Measurements from ENCODE around the gene SEC22A. TPM values are rescaled to one million over a fixed set of nuclear protein-coding genes. Genes with fewer than 3 reads are reported as not detected.
A peak's percentile ranks its signal among the peaks of the same experiment; 100 is the strongest.

Gene SEC22A
- total and polyA plus RNA-seq, 2 of the 13 experiments (the other 11 are each of a cell fraction or from before 2014, with no cell fraction given): 14.1 to 17.3 TPM

DNA sequence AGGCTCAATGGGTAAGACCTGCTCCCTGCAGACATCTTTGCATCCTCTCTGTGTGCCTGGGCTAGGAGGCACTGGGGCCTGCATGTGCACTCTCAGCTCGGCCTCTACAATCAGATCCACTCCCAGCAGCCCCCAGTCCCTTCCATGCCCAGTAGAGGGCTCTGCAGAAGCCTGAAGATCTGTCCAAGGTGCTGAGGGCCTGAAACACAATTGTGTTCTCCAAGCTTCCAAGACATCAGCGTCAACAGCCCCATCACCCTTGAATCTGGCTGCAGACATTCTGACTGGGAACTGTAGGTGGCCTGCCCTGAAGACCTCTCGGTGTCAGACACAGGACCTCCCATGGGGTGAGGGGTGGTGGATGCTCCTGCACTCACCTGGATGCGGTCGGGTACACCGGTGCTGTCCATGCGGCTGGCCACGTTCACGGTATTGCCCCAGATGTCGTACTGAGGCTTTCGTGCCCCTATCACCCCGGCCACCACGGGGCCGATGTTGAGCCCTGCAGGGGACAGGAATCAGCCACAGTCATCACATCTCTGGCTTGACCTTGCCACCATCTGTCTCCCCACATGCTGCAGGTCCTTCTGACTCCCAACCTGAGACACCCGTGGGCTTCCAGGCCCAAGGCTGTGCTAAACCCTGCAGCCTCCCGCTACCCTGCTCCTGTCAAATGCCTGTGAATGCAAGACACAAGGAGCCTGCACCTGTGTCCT is 84.7 kb downstream of the SEC22A start (continued):
- TF ChIP-seq, protein P1, sequence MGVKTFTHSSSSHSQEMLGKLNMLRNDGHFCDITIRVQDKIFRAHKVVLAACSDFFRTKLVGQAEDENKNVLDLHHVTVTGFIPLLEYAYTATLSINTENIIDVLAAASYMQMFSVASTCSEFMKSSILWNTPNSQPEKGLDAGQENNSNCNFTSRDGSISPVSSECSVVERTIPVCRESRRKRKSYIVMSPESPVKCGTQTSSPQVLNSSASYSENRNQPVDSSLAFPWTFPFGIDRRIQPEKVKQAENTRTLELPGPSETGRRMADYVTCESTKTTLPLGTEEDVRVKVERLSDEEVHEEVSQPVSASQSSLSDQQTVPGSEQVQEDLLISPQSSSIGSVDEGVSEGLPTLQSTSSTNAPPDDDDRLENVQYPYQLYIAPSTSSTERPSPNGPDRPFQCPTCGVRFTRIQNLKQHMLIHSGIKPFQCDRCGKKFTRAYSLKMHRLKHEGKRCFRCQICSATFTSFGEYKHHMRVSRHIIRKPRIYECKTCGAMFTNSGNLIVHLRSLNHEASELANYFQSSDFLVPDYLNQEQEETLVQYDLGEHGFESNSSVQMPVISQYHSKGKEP (CRISPR knock-in tag; IDR thresholded peaks at IDR 0.05): peak; percentile 97; the same call in 1 of the 2 replicates
- TF ChIP-seq MAZ (IDR thresholded peaks at IDR 0.05; ENCODE audit: borderline replicate concordance, low read depth, low read length) (0 out of 2 replicates have a peak, but pooled peaks have one; percentile 46), MAZ (CRISPR knock-in tag; IDR thresholded peaks at IDR 0.05; ENCODE audit: low read depth) (no peak), CENPX (CRISPR knock-in tag; IDR thresholded peaks at IDR 0.05) (no peak), YEATS2 (CRISPR knock-in tag; IDR thresholded peaks at IDR 0.05; ENCODE audit: borderline replicate concordance) (peak; percentile 75; the same call in 1 of the 2 replicates), ZMYM4 (CRISPR knock-in tag; IDR thresholded peaks at IDR 0.05) (peak; percentile 56; the same call in 1 of the 2 replicates), ATAD3A (CRISPR knock-in tag; IDR thresholded peaks at IDR 0.05) (peak; percentile 36; the same call in 1 of the 2 replicates), ZNF335 (CRISPR knock-in tag; IDR thresholded peaks at IDR 0.05) (peak; percentile 89), SIX1 (CRISPR knock-in tag; IDR thresholded peaks at IDR 0.05; ENCODE audit: borderline replicate concordance) (peak; percentile 68; the same call in 1 of the 2 replicates), ATF7-NPFF (CRISPR knock-in tag; IDR thresholded peaks at IDR 0.05; ENCODE audit: low read depth) (peak; percentile 68; the same call in 1 of the 2 replicates), GATAD2A (CRISPR knock-in tag; IDR thresholded peaks at IDR 0.05) (peak; percentile 51; the same call in 1 of the 2 replicates), ZNF256 (CRISPR knock-in tag; conservative IDR thresholded peaks at IDR 0.05) (peak; percentile 96; the same call in 1 of the 2 replicates), ELF4 (CRISPR knock-in tag; IDR thresholded peaks at IDR 0.05; ENCODE audit: borderline replicate concordance) (no peak), MIER3 (CRISPR knock-in tag; IDR thresholded peaks at IDR 0.05; ENCODE audit: borderline replicate concordance) (peak; percentile 35; the same call in 1 of the 2 replicates), RFXANK (CRISPR knock-in tag; IDR thresholded peaks at IDR 0.05) (peak; percentile 83; the same call in 1 of the 2 replicates), ZIK1 (CRISPR knock-in tag; IDR thresholded peaks at IDR 0.05; ENCODE audit: borderline replicate concordance, low read depth) (peak; percentile 62; the same call in 1 of the 2 replicates), ZNF468 (CRISPR knock-in tag; IDR thresholded peaks at IDR 0.05) (no peak)
- TF ChIP-seq, protein P2, sequence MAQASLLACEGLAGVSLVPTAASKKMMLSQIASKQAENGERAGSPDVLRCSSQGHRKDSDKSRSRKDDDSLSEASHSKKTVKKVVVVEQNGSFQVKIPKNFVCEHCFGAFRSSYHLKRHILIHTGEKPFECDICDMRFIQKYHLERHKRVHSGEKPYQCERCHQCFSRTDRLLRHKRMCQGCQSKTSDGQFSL (CRISPR knock-in tag; IDR thresholded peaks at IDR 0.05): 0 out of 2 replicates have a peak, but pooled peaks have one; percentile 28
- TF ChIP-seq, protein P3, sequence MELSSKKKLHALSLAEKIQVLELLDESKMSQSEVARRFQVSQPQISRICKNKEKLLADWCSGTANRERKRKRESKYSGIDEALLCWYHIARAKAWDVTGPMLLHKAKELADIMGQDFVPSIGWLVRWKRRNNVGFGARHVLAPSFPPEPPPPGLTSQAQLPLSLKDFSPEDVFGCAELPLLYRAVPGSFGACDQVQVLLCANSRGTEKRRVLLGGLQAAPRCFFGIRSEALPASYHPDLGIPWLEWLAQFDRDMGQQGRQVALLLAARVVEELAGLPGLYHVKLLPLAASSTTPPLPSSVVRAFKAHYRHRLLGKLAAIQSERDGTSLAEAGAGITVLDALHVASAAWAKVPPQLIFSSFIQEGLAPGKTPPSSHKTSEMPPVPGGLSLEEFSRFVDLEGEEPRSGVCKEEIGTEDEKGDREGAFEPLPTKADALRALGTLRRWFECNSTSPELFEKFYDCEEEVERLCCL (CRISPR knock-in tag; IDR thresholded peaks at IDR 0.05; ENCODE audit: borderline replicate concordance): no peak
- TF ChIP-seq, protein P4, sequence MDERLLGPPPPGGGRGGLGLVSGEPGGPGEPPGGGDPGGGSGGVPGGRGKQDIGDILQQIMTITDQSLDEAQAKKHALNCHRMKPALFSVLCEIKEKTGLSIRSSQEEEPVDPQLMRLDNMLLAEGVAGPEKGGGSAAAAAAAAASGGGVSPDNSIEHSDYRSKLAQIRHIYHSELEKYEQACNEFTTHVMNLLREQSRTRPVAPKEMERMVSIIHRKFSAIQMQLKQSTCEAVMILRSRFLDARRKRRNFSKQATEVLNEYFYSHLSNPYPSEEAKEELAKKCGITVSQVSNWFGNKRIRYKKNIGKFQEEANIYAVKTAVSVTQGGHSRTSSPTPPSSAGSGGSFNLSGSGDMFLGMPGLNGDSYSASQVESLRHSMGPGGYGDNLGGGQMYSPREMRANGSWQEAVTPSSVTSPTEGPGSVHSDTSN (CRISPR knock-in tag; IDR thresholded peaks at IDR 0.05): no peak
- TF ChIP-seq, protein P5, sequence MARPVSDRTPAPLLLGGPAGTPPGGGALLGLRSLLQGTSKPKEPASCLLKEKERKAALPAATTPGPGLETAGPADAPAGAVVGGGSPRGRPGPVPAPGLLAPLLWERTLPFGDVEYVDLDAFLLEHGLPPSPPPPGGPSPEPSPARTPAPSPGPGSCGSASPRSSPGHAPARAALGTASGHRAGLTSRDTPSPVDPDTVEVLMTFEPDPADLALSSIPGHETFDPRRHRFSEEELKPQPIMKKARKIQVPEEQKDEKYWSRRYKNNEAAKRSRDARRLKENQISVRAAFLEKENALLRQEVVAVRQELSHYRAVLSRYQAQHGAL (CRISPR knock-in tag; IDR thresholded peaks at IDR 0.05; ENCODE audit: not compliant biosample characterization): peak; percentile 58
- TF ChIP-seq, protein P6, sequence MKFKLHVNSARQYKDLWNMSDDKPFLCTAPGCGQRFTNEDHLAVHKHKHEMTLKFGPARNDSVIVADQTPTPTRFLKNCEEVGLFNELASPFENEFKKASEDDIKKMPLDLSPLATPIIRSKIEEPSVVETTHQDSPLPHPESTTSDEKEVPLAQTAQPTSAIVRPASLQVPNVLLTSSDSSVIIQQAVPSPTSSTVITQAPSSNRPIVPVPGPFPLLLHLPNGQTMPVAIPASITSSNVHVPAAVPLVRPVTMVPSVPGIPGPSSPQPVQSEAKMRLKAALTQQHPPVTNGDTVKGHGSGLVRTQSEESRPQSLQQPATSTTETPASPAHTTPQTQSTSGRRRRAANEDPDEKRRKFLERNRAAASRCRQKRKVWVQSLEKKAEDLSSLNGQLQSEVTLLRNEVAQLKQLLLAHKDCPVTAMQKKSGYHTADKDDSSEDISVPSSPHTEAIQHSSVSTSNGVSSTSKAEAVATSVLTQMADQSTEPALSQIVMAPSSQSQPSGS (CRISPR knock-in tag; IDR thresholded peaks at IDR 0.05): peak; percentile 89
